Heart left ventricle (tissue), 16 donors: ENCODE results near the gene PCDHA3. TPM values are rescaled to one million over a fixed set of nuclear protein-coding genes. Genes with fewer than 3 reads are reported as not detected.

Experiments used
- ATAC-seq, 4 donors: fragments of 200-7000 bp; cut with Tn5 transposase; one replicate each; pipeline ENCODE4 v1.9.1; 2020 to 2022; ENCODE audit warnings: moderate library complexity in 4 of 4, mild to moderate bottlenecking in 3 of 4, moderate number of reproducible peaks in 1 of 4
- DNase-seq, 5 donors: peaks; one replicate each; pipeline ENCODE4 v3.0.0-alpha.2; 2020
- H3K27ac ChIP-seq, 12 donors: fragments of 200-600 bp; sonication (generic) in 4 of 12; one replicate each; pipeline versions ENCODE4 v1.5.0 to v1.8.0; 2016 to 2022; ENCODE audit warnings: mild to moderate bottlenecking in 2 of 12
- H3K27me3 ChIP-seq, 9 donors: fragments of 200-600 bp; sonication (generic) in 2 of 9; one replicate each; pipeline versions ENCODE4 v1.5.1 to v1.8.0; 2016 to 2022; ENCODE audit warnings: mild to moderate bottlenecking in 3 of 9
- H3K36me3 ChIP-seq, 9 donors: fragments of 200-600 bp; sonication (generic) in 2 of 9; one replicate each; pipeline versions ENCODE4 v1.5.0 to v1.8.0; 2018 to 2022; ENCODE audit warnings: mild to moderate bottlenecking in 2 of 9
- H3K4me1 ChIP-seq, 12 donors: fragments of 200-600 bp; sonication (generic) in 4 of 12; one replicate each; pipeline versions ENCODE4 v1.5.0 to v1.8.0; 2016 to 2022; ENCODE audit warnings: mild to moderate bottlenecking in 3 of 12
- H3K4me3 ChIP-seq, 12 donors: fragments of 200-600 bp; sonication (generic) in 4 of 12; one replicate each; pipeline versions ENCODE4 v1.5.0 to v1.8.0; 2017 to 2022; ENCODE audit warnings: mild to moderate bottlenecking in 9 of 12, moderate library complexity in 4 of 12
- H3K9me3 ChIP-seq, 12 donors: fragments of 200-600 bp; sonication (generic) in 4 of 12; one replicate each; pipeline versions ENCODE4 v1.5.0 to v1.8.0; 2016 to 2022; ENCODE audit warnings: mild to moderate bottlenecking in 1 of 12
- POLR2A ChIP-seq, 2 donors: fragments of 450-650 bp; IDR thresholded peaks; one replicate each; pipeline ENCODE4 v1.6.1; 2017; ENCODE audit warnings: antibody characterized with exemption in 2 of 2, mild to moderate bottlenecking in 2 of 2, moderate library complexity in 2 of 2
- WGBS, 4 donors: extraction: QIAGEN DNeasy Blood & Tissue Kit in 2 of 4; methylation state at CpG; one replicate each; pipeline versions ENCODE4 v1.1.5 to v1.1.7; 2013 to 2018; 5-methylcytosine and 5-hydroxymethylcytosine counted together
- intact Hi-C, 10 donors: fragments of 100-400 bp; cut with DNase I; formaldehyde crosslinking; loops; one replicate each; pipeline versions ENCODE4 v1.11.1 to v1.14.2; 2022
- long read RNA-seq, 3 donors: library from polyadenylated mRNA; unstranded; transcript quantifications; one replicate each; pipeline ENCODE4 v2.0.0, GENCODE V29; 2020 to 2021
- polyA plus RNA-seq, 2 donors: library from polyadenylated mRNA; stranded (reverse); fragments of 200-250 nt; gene quantifications; one replicate each; pipeline ENCODE4 v1.2.3, GENCODE V29; 2013
- total RNA-seq, 9 donors: library from RNA; depleted of rRNA in 2 of 9; stranded (reverse); fragments of >200 nt in 2 of 9; fragmentation: NEBNext Ultra II Directional in 3 of 9; extraction: Animal tissue kit (Norgen Biotek cat#: 25700) in 3 of 9; gene quantifications; one replicate each; pipeline versions ENCODE4 v1.1.0 to v1.2.4, GENCODE V29; 2016 to 2023
- TF ChIP-seq, protein P1 (sequence below), 12 donors: fragments of 200-600 bp; sonication (generic) in 4 of 12; IDR thresholded peaks; one replicate each; pipeline versions ENCODE4 v1.5.0 to v1.8.0; 2018 to 2022; ENCODE audit warnings: antibody characterized with exemption in 12 of 12, mild to moderate bottlenecking in 5 of 12
- donor health status: ischemic (EF 13 %, LVEDD 7.1; RV severe dilation, severe dysfunction).
- donor health status: healthy with polysubstance abuse.
- donor health status: DM: no; HTN: yes; CAD: no.
- donor health status: DM: no; HTN: no; CAD: no.
- donor health status: ischemic (EF 25% LVEDD 6.9; RV normal size, moderate dysfunction).
- donor health status: ischemic (EF 25% LVEDD 5.7; RV mildly dilated, moderate dysfunction).
- donor health status: healthy.
- donor health status: DM: yes; HTN: yes; CAD: no.
- donor health status: ischemic (EF 35%, LVEDD 5.7; RV mildly dilated, moderate dysfunction).
- donor health status: nonischemic (EF 11% LVEDD 7.7; RV severe dilation, severe dysfunction).
- donor health status: DM: yes; HTN: yes; CAD: no.
- donor health status: PGD.
- donor health status: ischemic (EF 29% LVEDD 5.4; RV normal size, mild dysfunction).
- donor health status: nonischemic (EF 23%, LVEDD 6.1; RV moderate dilation, normal function).

The PCDHA3 gene
- total RNA-seq, result under 1 TPM in 8 of 9 donors, not detected in 1; 0.07 to 0.39 (median 0.22) TPM
- under 1 TPM in 1 of 2 donors, not detected in 1; 0.01 TPM for polyA plus RNA-seq
- long read RNA-seq, donor 1, result 0 reads
- long read RNA-seq, donor 2, result 0 reads
- long read RNA-seq, donor 3, result 0 reads

- Histone ChIP-seq H3K4me1 (no peaks in the 10 kb centered on the region), H3K4me3 (peak within 1 kb of the TSS in 10 of 12 donors; percentile 19 to 55 (median 40)), H3K27ac (no peak within 1 kb of the TSS), H3K27me3 (peaks cover 0 to 41% (median 6%) of the 10 kb centered on the region in 9 donors), H3K9me3 (peaks cover 0 to 62% (median 28%) of the 10 kb centered on the region in 12 donors), H3K36me3 (no peaks in the 10 kb centered on the region)
- DNase-seq, result no peak
- no peak for ATAC-seq
- WGBS, 4 donors, result 11 to 17% (median 14%) methylated on average over 28 to 29 of the region's 29 CpGs
- intact Hi-C loops, result loop anchor here in 2 of 10 donors (10.0 kb wide), 1 partner anchor 244 kb away; no protein-coding TSS in a partner anchor
- TF ChIP-seq, protein P1, sequence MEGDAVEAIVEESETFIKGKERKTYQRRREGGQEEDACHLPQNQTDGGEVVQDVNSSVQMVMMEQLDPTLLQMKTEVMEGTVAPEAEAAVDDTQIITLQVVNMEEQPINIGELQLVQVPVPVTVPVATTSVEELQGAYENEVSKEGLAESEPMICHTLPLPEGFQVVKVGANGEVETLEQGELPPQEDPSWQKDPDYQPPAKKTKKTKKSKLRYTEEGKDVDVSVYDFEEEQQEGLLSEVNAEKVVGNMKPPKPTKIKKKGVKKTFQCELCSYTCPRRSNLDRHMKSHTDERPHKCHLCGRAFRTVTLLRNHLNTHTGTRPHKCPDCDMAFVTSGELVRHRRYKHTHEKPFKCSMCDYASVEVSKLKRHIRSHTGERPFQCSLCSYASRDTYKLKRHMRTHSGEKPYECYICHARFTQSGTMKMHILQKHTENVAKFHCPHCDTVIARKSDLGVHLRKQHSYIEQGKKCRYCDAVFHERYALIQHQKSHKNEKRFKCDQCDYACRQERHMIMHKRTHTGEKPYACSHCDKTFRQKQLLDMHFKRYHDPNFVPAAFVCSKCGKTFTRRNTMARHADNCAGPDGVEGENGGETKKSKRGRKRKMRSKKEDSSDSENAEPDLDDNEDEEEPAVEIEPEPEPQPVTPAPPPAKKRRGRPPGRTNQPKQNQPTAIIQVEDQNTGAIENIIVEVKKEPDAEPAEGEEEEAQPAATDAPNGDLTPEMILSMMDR (IDR thresholded peaks at IDR 0.05), result peak in 9 of 12 donors; percentile 14 to 53 (median 38)
- no peak for TF ChIP-seq POLR2A (IDR thresholded peaks at IDR 0.05)
Measured at GRCh38 chr5:140800816-140801493, at the start of gene PCDHA3. Gene PCDHA3, plus strand, starts transcription at chr5:140801057.

DNA sequence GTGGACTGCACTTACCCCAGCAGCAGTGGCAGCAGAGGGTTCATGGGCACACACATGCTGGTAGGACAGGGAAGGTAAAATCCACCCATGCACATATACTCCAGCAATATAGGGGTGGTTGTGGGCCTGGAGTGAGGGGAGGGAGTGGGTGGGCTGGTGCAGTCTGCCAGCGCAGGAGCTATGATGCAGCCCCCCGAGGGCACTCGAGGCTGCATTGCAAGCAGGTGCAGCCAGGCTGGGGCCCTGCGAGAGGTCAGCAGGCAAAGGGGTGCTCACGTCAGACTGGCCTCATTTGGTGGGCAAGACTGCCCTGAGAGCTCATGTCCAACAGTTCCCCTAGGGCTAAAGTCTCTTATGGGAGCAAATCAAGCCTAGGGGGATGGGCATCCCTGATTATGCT lies 47.3 kb upstream of the PCDHA3 start:
- TF ChIP-seq POLR2A (IDR thresholded peaks at IDR 0.05), result no peak
- TF ChIP-seq, protein P1 (IDR thresholded peaks at IDR 0.05), result no peak
- H3K27me3 ChIP-seq, result no peaks in the 10 kb centered on the region
- WGBS, 4 donors, result 72 to 76% (median 74%) methylated on average over 2 to 5 of the region's 5 CpGs
- no peak overlapping the region for H3K27ac ChIP-seq
- DNase-seq (no peak), ATAC-seq (no peak)
- H3K4me3 ChIP-seq, result no peak overlapping the region
- peaks cover 0 to 96% (median 66%) of the 10 kb centered on the region in 12 donors for H3K9me3 ChIP-seq
- intact Hi-C loops, result no loop called here
- H3K36me3 ChIP-seq, result no peaks in the 10 kb centered on the region
- no peaks in the 10 kb centered on the region for H3K4me1 ChIP-seq

DNA sequence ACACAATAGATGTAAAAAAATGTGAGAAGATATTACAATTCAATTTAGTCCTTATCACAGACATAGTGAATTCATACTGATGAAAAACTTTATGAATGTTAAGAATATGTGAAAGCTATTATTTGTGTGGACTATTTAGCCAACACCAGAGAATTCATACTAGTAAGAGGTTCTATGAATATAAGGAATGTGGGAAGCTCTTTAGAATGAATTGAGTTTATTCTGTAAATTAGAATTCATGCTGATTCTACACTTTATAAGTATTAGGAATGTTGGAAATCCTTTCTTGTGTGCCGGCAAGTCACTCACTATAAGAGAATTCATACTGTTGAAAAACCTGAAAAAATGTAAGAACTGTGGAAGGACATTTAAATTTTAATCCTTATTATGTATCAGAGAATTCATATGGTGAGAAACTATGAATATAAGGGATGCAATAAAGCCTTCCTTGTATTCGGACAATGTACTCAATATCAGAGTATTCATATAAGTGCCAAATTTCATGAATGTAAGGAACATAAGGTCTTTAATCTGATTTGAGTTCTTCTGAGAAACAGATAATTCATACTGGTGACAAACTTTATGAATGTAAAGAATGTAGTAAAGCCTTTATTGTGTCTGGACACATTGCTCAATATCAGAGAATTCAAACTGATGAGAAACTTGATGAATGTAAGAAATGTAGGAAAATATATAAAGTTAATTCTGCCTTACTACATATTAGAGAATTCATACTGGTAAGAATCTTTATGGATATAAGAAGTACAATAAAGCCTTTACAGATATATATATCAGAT lies 36.5 kb upstream of the PCDHA3 start:
- TF ChIP-seq, protein P1 (IDR thresholded peaks at IDR 0.05), result no peak
- TF ChIP-seq POLR2A (IDR thresholded peaks at IDR 0.05), result no peak
- Histone ChIP-seq H3K9me3 (peaks cover 5 to 100% (median 91%) of the 10 kb centered on the region in 12 donors), H3K36me3 (no peaks in the 10 kb centered on the region), H3K4me3 (no peak overlapping the region), H3K27ac (no peak overlapping the region), H3K27me3 (no peaks in the 10 kb centered on the region), H3K4me1 (no peaks in the 10 kb centered on the region)
- ATAC-seq (no peak), DNase-seq (no peak)
- intact Hi-C loops, result no loop called here
- 84 to 92% (median 87%) methylated on average over 2 of the region's 2 CpGs for WGBS, 4 donors

- no peak for ATAC-seq
- 85 to 88% (median 85%) methylated on average over 4 of the region's 4 CpGs for WGBS, 4 donors
- no peak for TF ChIP-seq POLR2A (IDR thresholded peaks at IDR 0.05)
- TF ChIP-seq, protein P1 (IDR thresholded peaks at IDR 0.05), result no peak
- intact Hi-C loops, result no loop called here
- H3K9me3 ChIP-seq, result peaks cover 5 to 100% (median 94%) of the 10 kb centered on the region in 12 donors
- no peak overlapping the region for H3K27ac ChIP-seq
- H3K36me3 ChIP-seq, result no peaks in the 10 kb centered on the region
- H3K4me3 ChIP-seq, result no peak overlapping the region
- H3K4me1 ChIP-seq, result no peaks in the 10 kb centered on the region
- no peaks in the 10 kb centered on the region for H3K27me3 ChIP-seq
- no peak for DNase-seq
Measured at GRCh38 chr5:140767444-140767843, 33.4 kb upstream of the PCDHA3 start.
